ENCODE measurements around the gene SUN3.

DNA sequence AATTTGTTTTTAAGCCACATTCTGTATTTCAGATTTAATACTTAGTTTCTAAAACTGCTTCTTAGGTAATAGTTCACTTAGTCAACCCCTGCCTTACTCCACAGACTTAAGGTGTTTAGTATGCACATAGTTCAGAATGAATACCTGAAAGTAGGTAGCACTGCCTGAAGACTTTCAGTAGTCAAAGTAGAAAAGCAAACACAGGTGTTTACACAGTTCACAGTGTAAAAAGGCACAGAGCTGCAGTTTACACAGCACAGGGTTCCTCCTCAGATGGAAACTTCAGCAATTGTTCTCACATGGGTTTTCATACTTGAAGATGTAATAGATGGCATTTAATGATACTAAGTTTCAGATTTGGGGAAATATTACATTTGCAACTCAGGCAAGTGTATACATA, 77.5 kb downstream of the SUN3 start:
- TF ChIP-seq, protein P1, sequence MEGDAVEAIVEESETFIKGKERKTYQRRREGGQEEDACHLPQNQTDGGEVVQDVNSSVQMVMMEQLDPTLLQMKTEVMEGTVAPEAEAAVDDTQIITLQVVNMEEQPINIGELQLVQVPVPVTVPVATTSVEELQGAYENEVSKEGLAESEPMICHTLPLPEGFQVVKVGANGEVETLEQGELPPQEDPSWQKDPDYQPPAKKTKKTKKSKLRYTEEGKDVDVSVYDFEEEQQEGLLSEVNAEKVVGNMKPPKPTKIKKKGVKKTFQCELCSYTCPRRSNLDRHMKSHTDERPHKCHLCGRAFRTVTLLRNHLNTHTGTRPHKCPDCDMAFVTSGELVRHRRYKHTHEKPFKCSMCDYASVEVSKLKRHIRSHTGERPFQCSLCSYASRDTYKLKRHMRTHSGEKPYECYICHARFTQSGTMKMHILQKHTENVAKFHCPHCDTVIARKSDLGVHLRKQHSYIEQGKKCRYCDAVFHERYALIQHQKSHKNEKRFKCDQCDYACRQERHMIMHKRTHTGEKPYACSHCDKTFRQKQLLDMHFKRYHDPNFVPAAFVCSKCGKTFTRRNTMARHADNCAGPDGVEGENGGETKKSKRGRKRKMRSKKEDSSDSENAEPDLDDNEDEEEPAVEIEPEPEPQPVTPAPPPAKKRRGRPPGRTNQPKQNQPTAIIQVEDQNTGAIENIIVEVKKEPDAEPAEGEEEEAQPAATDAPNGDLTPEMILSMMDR (IDR thresholded peaks at IDR 0.05): no peak
- no peak for TF ChIP-seq POLR2AphosphoS5 (IDR thresholded peaks at IDR 0.05)
